Erythroblast (primary cell): ENCODE measurements around the gene PLEKHH2.

ENCODE experiments used
- GATA1 ChIP-seq: IDR thresholded peaks from 2 replicates; pipeline ENCODE4 v1.6.1; 2011; ENCODE audit warnings: low read depth, mild to moderate bottlenecking, control low read depth, low read length, moderate library complexity
- POLR2A ChIP-seq: IDR thresholded peaks from 2 replicates; pipeline ENCODE4 v1.6.1; 2011; ENCODE audit warnings: mild to moderate bottlenecking, low read length

DNA sequence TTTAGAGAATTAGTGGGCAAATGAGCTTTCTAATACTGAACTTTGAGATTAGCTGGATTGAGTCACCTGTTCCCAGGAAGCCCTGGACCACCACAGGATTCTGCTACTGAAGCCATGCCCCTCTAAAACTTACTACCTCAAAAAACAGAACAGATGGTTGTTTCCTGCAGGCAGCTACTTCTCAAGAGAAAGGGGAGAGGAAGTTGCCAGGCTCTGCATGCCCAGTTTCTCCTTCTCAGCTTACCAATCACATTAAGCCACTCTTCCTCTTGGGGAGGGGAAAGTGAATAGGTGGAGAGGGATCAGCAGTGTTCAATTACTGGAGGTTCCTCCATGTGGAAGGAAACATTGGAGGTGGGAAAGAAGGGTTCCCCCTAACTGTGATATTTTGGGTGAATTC, 64.1 kb downstream of the PLEKHH2 start:
- no peak for TF ChIP-seq POLR2A
- TF ChIP-seq GATA1: no peak
